OCI-LY1 (cell line): ENCODE results near the gene GIGYF1.

Experiments
- H2AFZ ChIP-seq: fragments of 200-600 bp; sonication (generic), shearing (Covaris generic); 2 replicates; pipeline ENCODE4 v1.6.0; 2014; ENCODE audit warnings: antibody characterized with exemption, mild to moderate bottlenecking, low read length
- H3F3A ChIP-seq: fragments of 200-600 bp; sonication (generic), shearing (Covaris generic); 2 replicates; pipeline ENCODE4 v1.6.0; 2014; ENCODE audit warnings: mild to moderate bottlenecking, antibody characterized with exemption, low read length, moderate library complexity; ENCODE audit not compliant: insufficient read depth
- H3K27ac ChIP-seq: fragments of 200-600 bp; sonication (generic); 2 replicates; pipeline ENCODE4 v1.5.1; 2014; ENCODE audit warnings: low read length, mixed run types, mild to moderate bottlenecking, low read depth; ENCODE audit not compliant: poor library complexity, severe bottlenecking
- H3K27me3 ChIP-seq: fragments of 200-600 bp; sonication (generic); 2 replicates; pipeline ENCODE4 v1.6.0; 2014; ENCODE audit warnings: antibody characterized with exemption, mild to moderate bottlenecking, low read length, moderate library complexity; ENCODE audit not compliant: insufficient read depth
- H3K36me3 ChIP-seq: fragments of 200-600 bp; sonication (generic); 2 replicates; pipeline ENCODE4 v1.6.1; 2014; ENCODE audit warnings: mild to moderate bottlenecking, antibody characterized with exemption, low read length, moderate library complexity, mixed read lengths; ENCODE audit not compliant: insufficient read depth
- H3K4me1 ChIP-seq: fragments of 200-600 bp; sonication (generic); 2 replicates; pipeline ENCODE4 v1.5.1; 2014; ENCODE audit warnings: mild to moderate bottlenecking, low read length, moderate library complexity; ENCODE audit not compliant: insufficient read depth, severe bottlenecking
- H3K4me2 ChIP-seq: fragments of 200-600 bp; sonication (generic), shearing (Covaris generic); 2 replicates; pipeline ENCODE4 v1.6.1; 2014; ENCODE audit warnings: low read length
- H3K4me3 ChIP-seq: fragments of 200-600 bp; sonication (generic); 2 replicates; pipeline ENCODE4 v1.5.1; 2014; ENCODE audit warnings: low read length, low read depth, mild to moderate bottlenecking, mixed read lengths; ENCODE audit not compliant: poor library complexity, severe bottlenecking
- H3K79me2 ChIP-seq: fragments of 200-600 bp; shearing (Covaris generic); 2 replicates; pipeline ENCODE4 v1.6.1; 2016; ENCODE audit warnings: mixed run types, low read length, mixed read lengths; ENCODE audit not compliant: insufficient read depth
- H3K9ac ChIP-seq: fragments of 200-600 bp; sonication (generic), shearing (Covaris generic); 2 replicates; pipeline ENCODE4 v1.6.1; 2014; ENCODE audit warnings: mild to moderate bottlenecking, low read length, mixed read lengths
- H3K9me2 ChIP-seq: fragments of 200-600 bp; sonication (generic), shearing (Covaris generic); 2 replicates; pipeline ENCODE4 v1.6.1; 2014; ENCODE audit warnings: low read depth, mild to moderate bottlenecking, low read length, mixed read lengths
- H3K9me3 ChIP-seq: fragments of 200-600 bp; shearing (Covaris generic); 2 replicates; pipeline ENCODE4 v1.6.1; 2014; ENCODE audit warnings: low read length, mixed read lengths
- H4K20me1 ChIP-seq: fragments of 200-600 bp; sonication (generic), shearing (Covaris generic); 2 replicates; pipeline ENCODE4 v1.6.0; 2016; ENCODE audit warnings: mild to moderate bottlenecking, low read length; ENCODE audit not compliant: insufficient read depth
- CTCF ChIP-seq: fragments of 200-600 bp; sonication (generic), shearing (Covaris generic); IDR thresholded peaks from 2 replicates; pipeline ENCODE4 v1.5.1; 2017; ENCODE audit warnings: mild to moderate bottlenecking, antibody characterized with exemption, low read length, moderate library complexity, mixed read lengths
- EZH2 ChIP-seq: fragments of 200-600 bp; sonication (generic), shearing (Covaris generic); IDR thresholded peaks from 2 replicates; pipeline ENCODE4 v1.8.0; 2017; ENCODE audit warnings: borderline replicate concordance, mixed run types, mild to moderate bottlenecking, antibody characterized with exemption, low read length, moderate library complexity, mixed read lengths

The GIGYF1 gene

GRCh38 chr7:100722480-100723212, 28.6 kb upstream of the GIGYF1 start:
- Histone ChIP-seq H3K9ac (no peak overlapping the region), H3F3A (no peaks in the 10 kb centered on the region), H4K20me1 (no peaks in the 10 kb centered on the region), H3K4me2 (no peak overlapping the region), H3K27ac (no peak overlapping the region), H3K4me3 (no peak overlapping the region), H3K79me2 (no peaks in the 10 kb centered on the region), H3K36me3 (no peaks in the 10 kb centered on the region), H3K27me3 (peaks cover 22% of the 10 kb centered on the region), H3K9me2 (no peaks in the 10 kb centered on the region), H2AFZ (no peak overlapping the region), H3K4me1 (no peaks in the 10 kb centered on the region), H3K9me3 (peaks cover 4% of the 10 kb centered on the region; the same call in 1 of the 2 replicates)
- TF ChIP-seq EZH2, result no peak
- TF ChIP-seq CTCF, result no peak

DNA sequence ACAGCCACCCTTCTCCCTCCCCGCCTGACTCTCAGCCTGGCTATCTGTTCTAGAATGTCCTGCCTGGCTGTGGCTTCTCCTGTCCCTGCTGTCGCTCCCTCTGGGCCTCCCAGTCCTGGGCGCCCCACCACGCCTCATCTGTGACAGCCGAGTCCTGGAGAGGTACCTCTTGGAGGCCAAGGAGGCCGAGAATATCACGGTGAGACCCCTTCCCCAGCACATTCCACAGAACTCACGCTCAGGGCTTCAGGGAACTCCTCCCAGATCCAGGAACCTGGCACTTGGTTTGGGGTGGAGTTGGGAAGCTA, 27.4 kb upstream of the GIGYF1 start:
- TF ChIP-seq EZH2, result no peak
- TF ChIP-seq CTCF, result no peak
- Histone ChIP-seq H3K9me2 (no peaks in the 10 kb centered on the region), H3K4me2 (no peak overlapping the region), H2AFZ (no peak overlapping the region), H3K36me3 (no peaks in the 10 kb centered on the region), H3K79me2 (no peaks in the 10 kb centered on the region), H3K9ac (no peak overlapping the region), H3K4me3 (no peak overlapping the region), H3K27ac (no peak overlapping the region), H3K9me3 (peaks cover 5% of the 10 kb centered on the region; the same call in 1 of the 2 replicates), H3K27me3 (peaks cover 19% of the 10 kb centered on the region), H3K4me1 (no peaks in the 10 kb centered on the region), H3F3A (no peaks in the 10 kb centered on the region), H4K20me1 (no peaks in the 10 kb centered on the region)

GRCh38 chr7:100720671-100721504, 26.8 kb upstream of the GIGYF1 start:
- no peaks in the 10 kb centered on the region for H3F3A ChIP-seq
- no peaks in the 10 kb centered on the region for H3K4me1 ChIP-seq
- peaks cover 19% of the 10 kb centered on the region for H3K27me3 ChIP-seq
- no peak overlapping the region for H3K9ac ChIP-seq
- peaks cover 5% of the 10 kb centered on the region; the same call in 1 of the 2 replicates for H3K9me3 ChIP-seq
- H4K20me1 ChIP-seq, result no peaks in the 10 kb centered on the region
- TF ChIP-seq EZH2, result no peak
- no peaks in the 10 kb centered on the region for H3K9me2 ChIP-seq
- H3K36me3 ChIP-seq, result no peaks in the 10 kb centered on the region
- H3K27ac ChIP-seq, result no peak overlapping the region
- H2AFZ ChIP-seq, result no peak overlapping the region
- H3K4me2 ChIP-seq, result no peak overlapping the region
- H3K4me3 ChIP-seq, result no peak overlapping the region
- H3K79me2 ChIP-seq, result no peaks in the 10 kb centered on the region
